Uterus (tissue), 4 donors: ENCODE data around the gene ELMO1. TPM values are rescaled to one million over a fixed set of nuclear protein-coding genes. Genes with fewer than 3 reads are reported as not detected.

Experiments
- DNase-seq, 2 donors: peaks; one replicate each; pipeline ENCODE4 v3.0.0-alpha.2; 2019 to 2020
- H3K27ac ChIP-seq, 2 donors: fragments of 200-600 bp; sonication (generic); 1 replicate in 1 of 2; 2 replicates in 1 of 2; pipeline ENCODE4 v1.5.1; 2016 to 2018
- H3K27me3 ChIP-seq, 2 donors: fragments of 200-600 bp; sonication (generic); one replicate each; pipeline ENCODE4 v1.5.1; 2018 to 2019; ENCODE audit warnings: control low read depth in 1 of 2
- H3K36me3 ChIP-seq, 2 donors: fragments of 200-600 bp; sonication (generic); one replicate each; pipeline ENCODE4 v1.5.1; 2019; ENCODE audit warnings: control low read depth in 1 of 2
- H3K4me1 ChIP-seq, 2 donors: fragments of 200-600 bp; sonication (generic); one replicate each; pipeline ENCODE4 v1.5.1; 2018 to 2019; ENCODE audit warnings: control low read depth in 1 of 2
- H3K4me3 ChIP-seq, 2 donors: fragments of 200-600 bp; sonication (generic); 1 replicate in 1 of 2; 2 replicates in 1 of 2; pipeline ENCODE4 v1.5.1; 2018 to 2019; ENCODE audit warnings: mild to moderate bottlenecking in 1 of 2
- H3K9me3 ChIP-seq, 2 donors: fragments of 200-600 bp; sonication (generic); one replicate each; pipeline ENCODE4 v1.5.1; 2019; ENCODE audit warnings: control low read depth in 1 of 2
- CTCF ChIP-seq, 4 experiments: fragments of 200-600 bp in 2 of 4; fragments of 450-650 bp in 2 of 4; sonication (generic) in 2 of 4; IDR thresholded peaks; one replicate each; pipeline ENCODE4 v1.5.1; 2016 to 2019; ENCODE audit warnings: antibody characterized with exemption in 4 of 4, mild to moderate bottlenecking in 2 of 4, moderate library complexity in 1 of 4
- POLR2A ChIP-seq, 2 donors: fragments of 450-650 bp; IDR thresholded peaks; one replicate each; pipeline ENCODE4 v1.6.1; 2016; ENCODE audit warnings: antibody characterized with exemption in 2 of 2, mild to moderate bottlenecking in 1 of 2, moderate library complexity in 1 of 2
- intact Hi-C: fragments of 100-400 bp; cut with DNase I; formaldehyde crosslinking; loops from one replicate; pipeline ENCODE4 v1.15.1; 2023; ENCODE audit warnings: low total_unique reads
- total RNA-seq, 4 donors: library from RNA; depleted of rRNA in 3 of 4; stranded (reverse); fragments of >200 nt in 3 of 4; gene quantifications; one replicate each; pipeline versions ENCODE4 v1.1.0 to v1.2.4, GENCODE V29; 2014 to 2023
- donor health status: DM: yes; HTN: yes; CAD: no.

The ELMO1 gene
- total RNA-seq, 4 donors from 2014 or later = 37.9 to 64.7 (median 55.5) TPM

GRCh38 chr7:36972140-36972518, 476.5 kb downstream of the ELMO1 start:
- TF ChIP-seq POLR2A (IDR thresholded peaks at IDR 0.05) (no peak), CTCF (IDR thresholded peaks at IDR 0.05) (no peak)
- Histone ChIP-seq H3K36me3 (no peaks in the 10 kb centered on the region), H3K27me3 (no peaks in the 10 kb centered on the region), H3K27ac (no peak overlapping the region), H3K9me3 (no peaks in the 10 kb centered on the region), H3K4me1 (no peaks in the 10 kb centered on the region), H3K4me3 (no peak overlapping the region)
- intact Hi-C loops = no loop called here
- no peak for DNase-seq

- Histone ChIP-seq H3K27ac (no peak overlapping the region), H3K27me3 (no peaks in the 10 kb centered on the region), H3K4me1 (no peaks in the 10 kb centered on the region), H3K36me3 (no peaks in the 10 kb centered on the region), H3K9me3 (no peaks in the 10 kb centered on the region), H3K4me3 (no peak overlapping the region)
- intact Hi-C loops = no loop called here
- TF ChIP-seq CTCF (IDR thresholded peaks at IDR 0.05) = no peak
- TF ChIP-seq POLR2A (IDR thresholded peaks at IDR 0.05) = no peak
- DNase-seq = no peak
Observed at GRCh38 chr7:36971515-36972139, 477.0 kb downstream of the ELMO1 start.

- Histone ChIP-seq H3K9me3 (no peaks in the 10 kb centered on the region), H3K27ac (no peak overlapping the region), H3K36me3 (no peaks in the 10 kb centered on the region), H3K4me1 (no peaks in the 10 kb centered on the region), H3K4me3 (no peak overlapping the region), H3K27me3 (no peaks in the 10 kb centered on the region)
- DNase-seq = no peak
- no peak for TF ChIP-seq CTCF (IDR thresholded peaks at IDR 0.05)
- no peak for TF ChIP-seq POLR2A (IDR thresholded peaks at IDR 0.05)
- intact Hi-C loops = no loop called here
Observed at GRCh38 chr7:36970551-36971514, 477.8 kb downstream of the ELMO1 start.

GRCh38 chr7:36969376-36969775, 479.3 kb downstream of the ELMO1 start:
- no peaks in the 10 kb centered on the region for H3K27me3 ChIP-seq

More at GRCh38 chr7:36969376-36969775, 479.3 kb downstream of the ELMO1 start:
- no peaks in the 10 kb centered on the region for H3K36me3 ChIP-seq
- no peak for TF ChIP-seq POLR2A (IDR thresholded peaks at IDR 0.05)
- TF ChIP-seq CTCF (IDR thresholded peaks at IDR 0.05) = no peak
- H3K27ac ChIP-seq = no peak overlapping the region
- no peaks in the 10 kb centered on the region for H3K4me1 ChIP-seq
- H3K4me3 ChIP-seq = no peak overlapping the region
- DNase-seq = no peak
- no peaks in the 10 kb centered on the region for H3K9me3 ChIP-seq
- intact Hi-C loops = loop anchor here (10.0 kb wide), 1 partner anchor 215 kb away; no protein-coding TSS in a partner anchor
